A673 (cell line): ENCODE measurements around the gene ANK3. TPM values are rescaled to one million over a fixed set of nuclear protein-coding genes. Genes with fewer than 3 reads are reported as not detected.

ENCODE experiments used
- BruUV-seq: library from RNA; stranded (reverse); fragments of 400-500 nt; replicated peaks from 2 replicates; lab custom pipeline; 2021; lab: Mats Ljungman, UMichigan
- CTCF ChIA-PET: fragments of 300-600 bp; sonication (Branson Sonifier 250); formaldehyde crosslinking; loops from one replicate; lab custom pipeline; 2022; ENCODE audit warnings: antibody characterized with exemption; lab: Charles Lee
- POLR2A ChIA-PET: fragments of 300-600 bp; sonication (Branson Sonifier 250); formaldehyde crosslinking; loops from one replicate; lab custom pipeline; 2022; ENCODE audit warnings: antibody characterized with exemption; ENCODE audit not compliant: low non-redundant PET; lab: Charles Lee
- DNase-seq: peaks from one replicate; pipeline ENCODE4 v3.0.0-alpha.2; 2015; ENCODE audit warnings: low spot score
- H3K27ac ChIP-seq: fragments of 200-600 bp; sonication (generic); 2 replicates; pipeline ENCODE4 v1.5.1; 2016; ENCODE audit warnings: mixed run types, low read depth, mild to moderate bottlenecking, mixed read lengths, antibody characterized with exemption, low read length; ENCODE audit not compliant: poor library complexity, severe bottlenecking
- H3K27me3 ChIP-seq: fragments of 200-600 bp; sonication (generic); replicated peaks from 2 replicates; pipeline ENCODE4 v1.6.1; 2017; ENCODE audit warnings: mixed run types, low read depth, mild to moderate bottlenecking, mixed read lengths, antibody characterized with exemption, low read length; ENCODE audit not compliant: insufficient read depth, poor library complexity
- H3K36me3 ChIP-seq: fragments of 200-600 bp; sonication (generic); 2 replicates; pipeline ENCODE4 v1.6.1; 2016; ENCODE audit warnings: mixed run types, mild to moderate bottlenecking, mixed read lengths, antibody characterized with exemption, low read length; ENCODE audit not compliant: insufficient read depth, poor library complexity, severe bottlenecking
- H3K4me1 ChIP-seq: fragments of 200-600 bp; sonication (generic); 2 replicates; pipeline ENCODE4 v1.6.1; 2017; ENCODE audit warnings: mixed run types, mild to moderate bottlenecking, mixed read lengths, antibody characterized with exemption, low read length; ENCODE audit not compliant: insufficient read depth, poor library complexity, severe bottlenecking
- H3K4me3 ChIP-seq: fragments of 200-600 bp; sonication (generic); 2 replicates; pipeline ENCODE4 v1.5.1; 2016; ENCODE audit warnings: low read depth, mixed run types, mild to moderate bottlenecking, mixed read lengths, low read length; ENCODE audit not compliant: poor library complexity, severe bottlenecking
- H3K9me3 ChIP-seq: fragments of 200-600 bp; sonication (generic); 2 replicates; pipeline ENCODE4 v1.6.1; 2016; ENCODE audit warnings: mixed run types, low read depth, mild to moderate bottlenecking, mixed read lengths, antibody characterized with exemption, low read length; ENCODE audit not compliant: poor library complexity, severe bottlenecking
- EZH2 ChIP-seq: fragments of 200-600 bp; sonication (generic); IDR thresholded peaks from 2 replicates; pipeline ENCODE4 v1.6.1; 2017; ENCODE audit warnings: borderline replicate concordance, low read depth, mild to moderate bottlenecking, mixed read lengths, antibody characterized with exemption, low read length; ENCODE audit not compliant: poor library complexity, severe bottlenecking
- intact Hi-C: fragments of 100-400 bp; cut with micrococcal nuclease; formaldehyde crosslinking; loops from one replicate; pipeline ENCODE4 v1.10.0; 2022; ENCODE audit not compliant: unreplicated experiment
- total RNA-seq: library from RNA; stranded (reverse); gene quantifications from 2 replicates; pipeline ENCODE4 v1.2.3, GENCODE V29; 2021
- TF ChIP-seq, protein P1 (sequence below): fragments of 300-800, 200-600 bp; sonication (generic); conservative IDR thresholded peaks from 2 replicates; pipeline ENCODE4 v1.5.1; 2017; ENCODE audit warnings: low read depth, mild to moderate bottlenecking, antibody characterized with exemption, low read length, moderate library complexity, mixed read lengths

The ANK3 gene
- total RNA-seq, 1 experiment from 2014 or later, result 13.5 TPM

DNA sequence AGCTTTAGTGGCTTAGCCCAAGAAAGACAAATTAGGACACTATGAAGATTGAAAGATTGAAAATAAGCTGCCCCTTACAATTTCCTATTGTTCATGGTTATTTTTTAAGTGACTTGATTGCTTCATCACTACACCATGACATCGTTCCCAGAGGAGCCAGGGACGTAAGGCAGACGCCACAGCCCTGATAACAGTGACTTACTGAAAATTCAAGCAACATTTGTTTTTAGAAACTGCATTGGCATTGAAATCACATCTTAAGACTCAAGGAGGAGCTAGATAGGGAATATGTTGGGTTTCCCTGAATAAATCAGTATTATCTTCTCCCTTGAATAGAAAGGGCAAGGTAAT is 38.7 kb upstream of the ANK3 start:
- Histone ChIP-seq H3K27ac (no peak overlapping the region), H3K27me3 (no peaks in the 10 kb centered on the region), H3K9me3 (no peaks in the 10 kb centered on the region), H3K4me3 (no peak overlapping the region), H3K36me3 (no peaks in the 10 kb centered on the region), H3K4me1 (peaks cover 9% of the 10 kb centered on the region)
- DNase-seq, result no peak
- intact Hi-C loops, result loop anchor here (5.0 kb wide), 1 partner anchor 1471 kb away; no protein-coding TSS in a partner anchor
- ChIA-PET POLR2A (no interaction called here), CTCF (no interaction called here)
- no peak for TF ChIP-seq EZH2
- TF ChIP-seq, protein P1, sequence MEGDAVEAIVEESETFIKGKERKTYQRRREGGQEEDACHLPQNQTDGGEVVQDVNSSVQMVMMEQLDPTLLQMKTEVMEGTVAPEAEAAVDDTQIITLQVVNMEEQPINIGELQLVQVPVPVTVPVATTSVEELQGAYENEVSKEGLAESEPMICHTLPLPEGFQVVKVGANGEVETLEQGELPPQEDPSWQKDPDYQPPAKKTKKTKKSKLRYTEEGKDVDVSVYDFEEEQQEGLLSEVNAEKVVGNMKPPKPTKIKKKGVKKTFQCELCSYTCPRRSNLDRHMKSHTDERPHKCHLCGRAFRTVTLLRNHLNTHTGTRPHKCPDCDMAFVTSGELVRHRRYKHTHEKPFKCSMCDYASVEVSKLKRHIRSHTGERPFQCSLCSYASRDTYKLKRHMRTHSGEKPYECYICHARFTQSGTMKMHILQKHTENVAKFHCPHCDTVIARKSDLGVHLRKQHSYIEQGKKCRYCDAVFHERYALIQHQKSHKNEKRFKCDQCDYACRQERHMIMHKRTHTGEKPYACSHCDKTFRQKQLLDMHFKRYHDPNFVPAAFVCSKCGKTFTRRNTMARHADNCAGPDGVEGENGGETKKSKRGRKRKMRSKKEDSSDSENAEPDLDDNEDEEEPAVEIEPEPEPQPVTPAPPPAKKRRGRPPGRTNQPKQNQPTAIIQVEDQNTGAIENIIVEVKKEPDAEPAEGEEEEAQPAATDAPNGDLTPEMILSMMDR, result no peak
- BruUV-seq, result no TSS peak

DNA sequence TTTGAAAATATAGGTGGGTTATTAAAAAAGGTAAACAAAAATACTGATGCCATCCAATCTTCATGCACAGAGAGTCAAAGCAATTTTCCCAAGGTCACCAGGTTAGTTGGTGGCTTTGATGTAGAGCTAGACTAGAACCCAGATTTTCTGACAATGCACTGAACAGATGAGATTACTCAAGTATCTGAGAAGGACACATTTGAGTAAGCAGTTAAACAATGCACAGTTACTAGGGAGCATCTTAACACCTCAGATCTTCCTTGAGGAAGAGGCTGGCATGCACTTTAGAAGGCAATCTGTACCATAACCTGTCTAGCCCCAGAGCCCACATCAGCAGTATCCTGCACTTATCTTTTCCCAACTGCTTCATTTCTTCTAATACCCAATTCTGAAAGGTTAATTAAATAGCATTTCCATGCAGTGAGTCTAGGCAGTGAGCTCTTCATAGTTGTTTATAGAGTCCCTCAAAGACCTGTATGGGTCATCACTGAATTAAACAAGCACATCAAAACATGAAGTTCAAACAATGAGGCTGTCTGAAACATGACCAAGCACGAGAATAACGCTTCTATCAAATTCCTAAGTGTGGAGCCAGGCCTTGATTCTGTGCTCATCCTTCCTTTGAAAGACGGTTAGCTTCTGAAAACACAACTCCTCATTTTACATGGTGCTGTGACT is 38.2 kb upstream of the ANK3 start:
- no peaks in the 10 kb centered on the region for H3K27me3 ChIP-seq
- H3K36me3 ChIP-seq, result no peaks in the 10 kb centered on the region
- no TSS peak for BruUV-seq
- no peak for DNase-seq
- intact Hi-C loops, result loop anchor here (5.0 kb wide), 1 partner anchor 1471 kb away; no protein-coding TSS in a partner anchor
- CTCF ChIA-PET, result interaction anchor here (0.5 kb wide), 1 partner anchor 155 kb away, joined by 4 read pairs; no protein-coding TSS in a partner anchor
- peaks cover 9% of the 10 kb centered on the region for H3K4me1 ChIP-seq
- no peaks in the 10 kb centered on the region for H3K9me3 ChIP-seq
- POLR2A ChIA-PET, result no interaction called here
- TF ChIP-seq, protein P1, result no peak
- no peak for TF ChIP-seq EZH2
- no peak overlapping the region for H3K27ac ChIP-seq
- no peak overlapping the region for H3K4me3 ChIP-seq

DNA sequence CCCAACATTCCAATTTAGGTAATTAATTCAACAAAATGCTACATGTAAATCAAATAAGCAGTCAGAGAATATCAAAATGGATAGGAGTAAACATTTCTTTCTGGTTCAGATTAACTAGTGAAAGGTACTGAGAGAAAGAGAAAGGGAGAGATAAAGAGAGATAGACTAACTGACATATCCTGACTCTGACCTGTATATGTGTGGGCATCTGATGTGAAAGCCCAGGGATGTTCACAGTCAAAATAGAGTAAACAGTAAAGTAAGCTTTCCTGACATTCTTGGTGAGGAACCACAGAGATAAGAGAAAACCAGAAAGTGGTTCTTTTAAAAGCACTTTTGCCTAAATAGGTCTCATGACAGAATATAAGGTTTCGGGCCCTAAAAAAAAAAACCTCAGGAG is 37.5 kb upstream of the ANK3 start:
- no peaks in the 10 kb centered on the region for H3K36me3 ChIP-seq
- no peak for TF ChIP-seq EZH2
- TF ChIP-seq, protein P1, result no peak
- H3K9me3 ChIP-seq, result no peaks in the 10 kb centered on the region
- H3K4me3 ChIP-seq, result no peak overlapping the region
- peaks cover 9% of the 10 kb centered on the region for H3K4me1 ChIP-seq
- POLR2A ChIA-PET, result no interaction called here
- intact Hi-C loops, result loop anchor here (5.0 kb wide), 1 partner anchor 1470 kb away; no protein-coding TSS in a partner anchor
- H3K27me3 ChIP-seq, result no peaks in the 10 kb centered on the region
- BruUV-seq, result no TSS peak
- DNase-seq, result no peak
- H3K27ac ChIP-seq, result no peak overlapping the region
- CTCF ChIA-PET, result interaction anchor here (0.6 kb wide), 1 partner anchor 14 kb away, joined by 3 read pairs; no protein-coding TSS in a partner anchor
